K562 (cell line): ENCODE data around the gene SECISBP2. TPM values are rescaled to one million over a fixed set of nuclear protein-coding genes. Genes with fewer than 3 reads are reported as not detected.

Source experiments
- ATAC-seq: fragments of 200-7000 bp; cut with Tn5 transposase; 3 replicates; pipeline ENCODE4 v1.9.1; 2020; ENCODE audit warnings: moderate library complexity
- BruUV-seq: library from RNA; stranded (reverse); fragments of 400-500 nt; replicated peaks from 2 replicates; lab custom pipeline; 2021; lab: Mats Ljungman, UMichigan
- CTCF ChIA-PET: fragments of 300-600 bp; formaldehyde crosslinking; extraction: SDS; loops from one replicate; lab custom pipeline; 2021; ENCODE audit warnings: low intra/inter-chr PET ratio; lab: Yijun Ruan, JAX
- POLR2A ChIA-PET: fragments of 300-600, 350-650 bp; sonication (Branson Sonifier 250); formaldehyde crosslinking; extraction: SDS; loops from one replicate; lab custom pipeline; 2021; ENCODE audit warnings: antibody characterized with exemption, inconsistent platforms; lab: Yijun Ruan, JAX
- DNase-seq, 4 experiments: peaks; one replicate each; pipeline versions ENCODE4 v3.0.0 to v3.0.0-alpha.2; 2011 to 2018; ENCODE audit warnings: low spot score in 3 of 4, mixed read lengths in 3 of 4; ENCODE audit errors: extremely low read depth in 1 of 4
- FAIRE-seq: peaks from 2 replicates; lab custom pipeline; 2011; peaks lifted over from hg19 to GRCh38; lab: Jason Lieb, UNC
- H2AFZ ChIP-seq: 2 replicates; pipeline ENCODE4 v1.6.0; 2011; ENCODE audit warnings: low read depth, low read length, control low read depth, inconsistent platforms
- H3K27ac ChIP-seq: fragments of 200-600 bp; 3 replicates; pipeline ENCODE4 v1.8.0; 2011; ENCODE audit warnings: low read depth, mild to moderate bottlenecking, control low read depth, inconsistent platforms, low read length, moderate library complexity, mixed read lengths; ENCODE audit errors: extremely low read depth
- H3K27me3 ChIP-seq, 2 experiments: fragments of 300-600 bp in 1 of 2; 2 replicates in 1 of 2; 3 replicates in 1 of 2; pipeline versions ENCODE4 v1.6.0 to v1.8.0; 2011; ENCODE audit warnings: inconsistent platforms in 2 of 2, low read length in 2 of 2, mild to moderate bottlenecking in 1 of 2, mixed read lengths in 1 of 2, moderate library complexity in 1 of 2; ENCODE audit not compliant: control insufficient read depth in 2 of 2, insufficient read depth in 2 of 2
- H3K36me3 ChIP-seq: fragments of 300-600 bp; 3 replicates; pipeline ENCODE4 v1.8.0; 2011; ENCODE audit warnings: mild to moderate bottlenecking, low read length, inconsistent platforms; ENCODE audit not compliant: control insufficient read depth, insufficient read depth
- H3K4me1 ChIP-seq, 2 experiments: fragments of 200-600 bp in 1 of 2; replicated peaks in 1 of 2; 2 replicates in 1 of 2; 3 replicates in 1 of 2; pipeline versions ENCODE4 v1.5.1 to v1.8.0; 2011; ENCODE audit warnings: inconsistent platforms in 2 of 2, low read length in 2 of 2, mild to moderate bottlenecking in 1 of 2, mixed read lengths in 1 of 2, moderate library complexity in 1 of 2; ENCODE audit not compliant: control insufficient read depth in 2 of 2, insufficient read depth in 2 of 2
- H3K4me2 ChIP-seq: 2 replicates; pipeline ENCODE4 v1.6.1; 2011; ENCODE audit warnings: low read length, control low read depth, inconsistent platforms, mixed read lengths; ENCODE audit not compliant: insufficient read depth
- H3K4me3 ChIP-seq: fragments of 200-600 bp; sonication (generic), shearing (Covaris generic); 2 replicates; pipeline ENCODE4 v1.5.1; 2016; ENCODE audit warnings: control low read depth, inconsistent platforms
- H3K79me2 ChIP-seq: fragments of 200-600 bp; 3 replicates; pipeline ENCODE4 v1.8.0; 2011; ENCODE audit warnings: low read length, inconsistent platforms; ENCODE audit not compliant: control insufficient read depth, insufficient read depth
- H3K9ac ChIP-seq, 2 experiments: 2 replicates each; pipeline versions ENCODE4 v1.6.0 to v1.6.1; 2011; ENCODE audit warnings: low read depth in 2 of 2, low read length in 2 of 2, control low read depth in 1 of 2, inconsistent platforms in 1 of 2, mild to moderate bottlenecking in 1 of 2, mixed read lengths in 1 of 2; ENCODE audit not compliant: insufficient read depth in 1 of 2
- H3K9me1 ChIP-seq: one replicate; pipeline ENCODE4 v1.6.0; 2011; ENCODE audit warnings: inconsistent platforms, mild to moderate bottlenecking, low read length, moderate library complexity; ENCODE audit not compliant: control insufficient read depth, insufficient read depth
- H3K9me3 ChIP-seq: replicated peaks from 2 replicates; pipeline ENCODE4 v1.5.1; 2011; ENCODE audit warnings: low read depth, low read length, inconsistent platforms; ENCODE audit not compliant: control insufficient read depth, insufficient read depth
- H4K20me1 ChIP-seq: replicated peaks from 2 replicates; pipeline ENCODE4 v1.6.1; 2011; ENCODE audit warnings: low read length, inconsistent platforms, mixed read lengths; ENCODE audit not compliant: control insufficient read depth, insufficient read depth
- CBFB ChIP-seq: sonication (generic); formaldehyde crosslinking; IDR thresholded peaks from 2 replicates; pipeline ENCODE4 v1.4.0; 2020; ENCODE audit warnings: mild to moderate bottlenecking, missing genetic modification reagents
- CREB1 ChIP-seq, 2 experiments: sonication (generic) in 1 of 2; formaldehyde crosslinking in 1 of 2; IDR thresholded peaks; 2 replicates each; pipeline versions ENCODE4 v1.6.1 to v1.8.0; 2012 to 2022; ENCODE audit warnings: inconsistent platforms in 1 of 2, mild to moderate bottlenecking in 1 of 2, missing genetic modification reagents in 1 of 2, moderate library complexity in 1 of 2
- CREB5 ChIP-seq: fragments of 250-450 bp; sonication (Bioruptor Pico); IDR thresholded peaks from 2 replicates; pipeline ENCODE4 v1.5.0; 2020; ENCODE audit warnings: mild to moderate bottlenecking
- FOXK1 ChIP-seq: sonication (generic); formaldehyde crosslinking; IDR thresholded peaks from 2 replicates; pipeline ENCODE4 v1.8.0; 2022; ENCODE audit warnings: missing genetic modification reagents, mild to moderate bottlenecking, borderline replicate concordance
- HOXB6 ChIP-seq: fragments of 250-450 bp; sonication (Bioruptor Pico); IDR thresholded peaks from 2 replicates; pipeline ENCODE4 v1.5.1; 2022; ENCODE audit warnings: mild to moderate bottlenecking, borderline replicate concordance
- IFI16 ChIP-seq: fragments of 250-450 bp; sonication (Bioruptor Pico); IDR thresholded peaks from 2 replicates; pipeline ENCODE4 v2.1.2; 2022; ENCODE audit warnings: mild to moderate bottlenecking, inconsistent platforms
- KLF13 ChIP-seq: fragments of 450-650 bp; IDR thresholded peaks from 2 replicates; pipeline ENCODE4 v1.6.1; 2016; ENCODE audit warnings: missing genetic modification characterization, low read depth, mild to moderate bottlenecking, missing compliant biosample characterization, moderate library complexity, borderline replicate concordance
- NCOR1 ChIP-seq: fragments of 450-650 bp; IDR thresholded peaks from 2 replicates; pipeline ENCODE4 v1.6.1; 2016; ENCODE audit warnings: mild to moderate bottlenecking, moderate library complexity
- NFE2 ChIP-seq: IDR thresholded peaks from 2 replicates; pipeline ENCODE4 v1.6.1; 2014; ENCODE audit warnings: antibody characterized with exemption, low read depth
- NFXL1 ChIP-seq: fragments of 450-650 bp; formaldehyde crosslinking; IDR thresholded peaks from 2 replicates; pipeline ENCODE4 v1.4.0; 2021; ENCODE audit warnings: mild to moderate bottlenecking
- NR2F6 ChIP-seq: fragments of 450-650 bp; formaldehyde crosslinking; IDR thresholded peaks from 2 replicates; pipeline ENCODE4 v1.4.0; 2020; ENCODE audit warnings: mild to moderate bottlenecking
- PHF20 ChIP-seq: fragments of 450-650 bp; IDR thresholded peaks from 2 replicates; pipeline ENCODE4 v1.6.1; 2018; ENCODE audit not compliant: partially characterized antibody
- RREB1 ChIP-seq: fragments of 250-450 bp; sonication (Bioruptor Pico); IDR thresholded peaks from 2 replicates; pipeline ENCODE4 v1.4.0; 2020
- SRSF3 ChIP-seq: fragments of 200-400 bp; formaldehyde crosslinking; IDR thresholded peaks from 2 replicates; pipeline ENCODE4 v1.6.1; 2016; ENCODE audit warnings: mild to moderate bottlenecking, low read length, moderate library complexity; ENCODE audit not compliant: insufficient read depth
- ZNF277 ChIP-seq: fragments of 250-450 bp; sonication (Bioruptor Pico); IDR thresholded peaks from 2 replicates; pipeline ENCODE4 v1.8.0; 2022; ENCODE audit warnings: inconsistent platforms, mild to moderate bottlenecking, moderate library complexity, borderline replicate concordance
- in situ Hi-C: fragments of 300-500 bp; cut with MboI; formaldehyde crosslinking; loops from 4 replicates; pipeline ENCODE4 v1.15.0; 2018; ENCODE audit warnings: inconsistent platforms, mixed read lengths
- intact Hi-C: fragments of 100-400 bp; cut with micrococcal nuclease; formaldehyde crosslinking; loops from 2 replicates; pipeline ENCODE4 v1.14.2; 2022
- polyA plus RNA-seq, 8 experiments: library from polyadenylated mRNA; depleted of rRNA in 4 of 8; stranded (reverse) in 5 of 8; unstranded in 3 of 8; fragments of >200 nt; fragmentation: Nextera tagmentation in 2 of 8; fragmentation: Illumina TruSeq in 1 of 8; extraction: Ambion mirVana in 2 of 8; extraction: Trizol in 1 of 8; gene quantifications; 2 replicates each; pipeline versions ENCODE4 v1.2.1 to v1.2.3, GENCODE V29; 2011 to 2014; ENCODE audit warnings: inconsistent platforms in 1 of 8, missing spikeins in 1 of 8
- total RNA-seq, 7 experiments: library from RNA; depleted of rRNA in 6 of 7; stranded (reverse); fragments of >200 nt in 6 of 7; fragmentation: Illumina TruSeq in 2 of 7; extraction: Trizol in 2 of 7; gene quantifications; 2 replicates each; pipeline versions ENCODE4 v1.2.1 to v1.2.3, GENCODE V29; 2011 to 2021; ENCODE audit warnings: low replicate concordance in 1 of 7

The SECISBP2 gene
- total and polyA plus RNA-seq, 9 of the 15 experiments (the other 6 are each of a cell fraction or from before 2014, with no cell fraction given), result 3.2 to 41.6 (median 26.1) TPM

- TF ChIP-seq RREB1 (CRISPR knock-in tag) (no peak), NCOR1 (no peak), HOXB6 (CRISPR knock-in tag) (no peak), NR2F6 (no peak), NFE2 (no peak), NFXL1 (CRISPR knock-in tag) (no peak), FOXK1 (CRISPR knock-in tag) (no peak)
- TF ChIP-seq, all 486 proteins: peak for 0
These were observed 41.3 kb upstream of the SECISBP2 start (continued) for GRCh38 chr9:89277043-89277442.

GRCh38 chr9:89277454-89277853 lies 40.8 kb upstream of the SECISBP2 start:
- DNase-seq (no peak), ATAC-seq (no peak), FAIRE-seq (no peak)
- Histone ChIP-seq H3K4me2 (no peak overlapping the region), H3K27ac (no peak overlapping the region), H3K4me3 (no peak overlapping the region), H3K27me3 (no peaks in the 10 kb centered on the region), H3K4me1 (peaks cover 0 to 5% of the 10 kb centered on the region in 2 experiments; a peak in 1 of 5 replicates), H3K9ac (no peak overlapping the region), H3K36me3 (no peaks in the 10 kb centered on the region), H2AFZ (no peak overlapping the region), H3K9me3 (no peaks in the 10 kb centered on the region), H4K20me1 (no peaks in the 10 kb centered on the region), H3K79me2 (no peaks in the 10 kb centered on the region), H3K9me1 (no peaks in the 10 kb centered on the region)
- CTCF ChIA-PET, result no interaction called here
- no TSS peak for BruUV-seq
- intact Hi-C loops, result no loop called here
- POLR2A ChIA-PET, result no interaction called here
- in situ Hi-C loops, result no loop called here
- no peak for TF ChIP-seq CBFB (CRISPR knock-in tag)
- TF ChIP-seq CREB1 (IDR thresholded peaks at IDR 0.05), result no peak
- no peak for TF ChIP-seq CREB1 (CRISPR knock-in tag; IDR thresholded peaks at IDR 0.05)
- no peak for TF ChIP-seq SRSF3
- no peak for TF ChIP-seq CREB5 (CRISPR knock-in tag)
- TF ChIP-seq IFI16 (CRISPR knock-in tag), result no peak
- TF ChIP-seq KLF13, result no peak
- no peak for TF ChIP-seq PHF20
- no peak for TF ChIP-seq ZNF277 (CRISPR knock-in tag)
